Measurements from ENCODE around the gene GPANK1.
A peak's percentile ranks its signal among the peaks of the same experiment; 100 is the strongest.

GPANK1 gene

GRCh38 chr6:31676322-31676903 is 11.6 kb upstream of the GPANK1 start:
- no peak for DNase-seq (ENCODE audit: low read depth in 2 of 2)
- H3K4me3 ChIP-seq (replicated peaks in 1 of 2; ENCODE audit: low read depth in 2 of 2, low read length in 2 of 2) = no peak overlapping the region
- no peak for TF ChIP-seq CTCF (IDR thresholded peaks at IDR 0.05; ENCODE audit: low read depth, low read length)

GRCh38 chr6:31669676-31670075 is 4.9 kb upstream of the GPANK1 start, which contains the start of gene LY6G5B:
TSS of gene LY6G5B (plus strand) at chr6:31669976. CDS start at chr6:31670951, 975 bp downstream.
- H3K4me3 ChIP-seq (replicated peaks in 1 of 2; ENCODE audit: low read depth in 2 of 2, low read length in 2 of 2) = no peak within 1 kb of the TSS
- TF ChIP-seq CTCF (IDR thresholded peaks at IDR 0.05; ENCODE audit: low read depth, low read length) = no peak

GRCh38 chr6:31666337-31666965 is 1.7 kb upstream of the GPANK1 start:
- peak overlapping the region; percentile 92 to 98 for H3K4me3 ChIP-seq (replicated peaks in 1 of 2; ENCODE audit: low read depth in 2 of 2, low read length in 2 of 2)
- TF ChIP-seq CTCF (IDR thresholded peaks at IDR 0.05; ENCODE audit: low read depth, low read length) = no peak
- no peak for DNase-seq (ENCODE audit: low read depth in 2 of 2)

More at GRCh38 chr6:31669676-31670075, 4.9 kb upstream of the GPANK1 start, which contains the start of gene LY6G5B:
- DNase-seq (ENCODE audit: low read depth in 2 of 2) = no peak

- peak within 1 kb of the TSS; percentile 92 to 98 for H3K4me3 ChIP-seq (replicated peaks in 1 of 2; ENCODE audit: low read depth in 2 of 2, low read length in 2 of 2)
- DNase-seq (ENCODE audit: low read depth in 2 of 2) = peak; percentile 97
- no peak for TF ChIP-seq CTCF (IDR thresholded peaks at IDR 0.05; ENCODE audit: low read depth, low read length)
Observed at GRCh38 chr6:31665501-31666336, 922 bp upstream of the GPANK1 start, which contains the start of gene CSNK2B. TSS of gene CSNK2B (plus strand) at chr6:31666080. CDS start at chr6:31666832, 752 bp downstream.

- TF ChIP-seq CTCF (IDR thresholded peaks at IDR 0.05; ENCODE audit: low read depth, low read length) = peak; percentile 5
- peak; percentile 73 to 82 for DNase-seq (ENCODE audit: low read depth in 2 of 2)
- H3K4me3 ChIP-seq (replicated peaks in 1 of 2; ENCODE audit: low read depth in 2 of 2, low read length in 2 of 2) = peak overlapping the region; percentile 92 to 98
Observed at GRCh38 chr6:31663961-31664789, 622 bp downstream of the GPANK1 start.
